ENCODE data around the gene SLC25A51.

The SLC25A51 gene

DNA sequence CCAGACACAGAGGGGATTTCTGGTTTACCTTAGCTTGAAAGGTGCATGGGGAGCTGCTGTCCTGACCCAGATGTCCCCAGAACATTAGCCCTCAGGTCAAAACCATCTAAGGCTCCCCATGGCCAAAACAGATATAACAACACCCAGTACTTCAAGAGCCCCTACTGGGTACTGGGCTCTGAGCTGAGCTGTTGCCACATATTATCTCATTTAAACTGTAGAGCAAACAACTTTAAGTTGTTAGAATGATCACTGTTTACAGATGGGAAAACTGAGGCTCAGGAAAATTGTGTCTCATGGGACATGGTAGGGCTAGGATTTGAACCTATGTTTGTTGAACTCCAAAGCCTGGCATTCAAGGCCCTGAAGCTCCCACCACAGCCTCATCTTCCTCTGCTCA is 20.6 kb upstream of the SLC25A51 start:
- H3K27ac ChIP-seq (ENCODE audit: low read depth, low read length, severe bottlenecking) = no peak overlapping the region
- no peak overlapping the region for H3K4me3 ChIP-seq (ENCODE audit: extremely low read depth, insufficient read depth, low read length, poor library complexity, severe bottlenecking)
- peaks cover 49% of the 10 kb centered on the region for H3K36me3 ChIP-seq (ENCODE audit: control insufficient read depth, insufficient read depth, low read length)
- H3K9me3 ChIP-seq (ENCODE audit: control insufficient read depth, low read length) = no peaks in the 10 kb centered on the region
- H3K4me1 ChIP-seq (ENCODE audit: control insufficient read depth, insufficient read depth, low read length, poor library complexity, severe bottlenecking) = peaks cover 50% of the 10 kb centered on the region

DNA sequence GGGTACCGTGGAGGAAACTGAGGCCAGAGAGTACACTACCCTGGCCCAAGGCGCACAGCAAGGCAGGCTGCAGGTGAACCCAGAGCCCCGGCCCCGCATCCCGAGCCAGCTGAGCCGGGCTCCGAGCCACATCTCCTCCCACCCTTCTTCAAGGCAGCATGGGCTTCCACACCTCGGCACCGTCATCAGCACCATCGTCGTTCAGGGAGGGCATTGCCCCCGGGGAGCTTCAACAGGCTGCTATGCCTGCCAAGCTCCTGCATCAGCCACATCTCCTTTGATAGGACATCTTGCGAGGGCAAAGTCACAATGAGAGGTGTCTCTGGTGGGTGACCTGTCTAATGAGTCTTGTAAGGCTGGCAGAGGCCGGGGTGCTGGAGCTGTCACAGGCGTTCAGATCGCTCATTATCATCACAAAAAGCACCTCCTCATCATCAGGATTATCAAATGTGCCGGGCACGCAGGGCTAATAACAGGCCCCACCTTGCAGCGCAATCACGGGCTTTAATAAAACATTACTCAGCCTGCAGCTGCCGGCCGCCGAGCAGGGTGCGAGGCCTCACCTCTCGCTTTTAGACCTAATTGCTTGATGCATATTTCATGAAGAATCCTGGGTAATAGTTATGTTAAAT is 20.0 kb upstream of the SLC25A51 start:
- H3K4me3 ChIP-seq (ENCODE audit: extremely low read depth, insufficient read depth, low read length, poor library complexity, severe bottlenecking) = no peak overlapping the region
- H3K9me3 ChIP-seq (ENCODE audit: control insufficient read depth, low read length) = no peaks in the 10 kb centered on the region
- H3K27ac ChIP-seq (ENCODE audit: low read depth, low read length, severe bottlenecking) = no peak overlapping the region
- peaks cover 47% of the 10 kb centered on the region for H3K36me3 ChIP-seq (ENCODE audit: control insufficient read depth, insufficient read depth, low read length)
- peaks cover 44% of the 10 kb centered on the region for H3K4me1 ChIP-seq (ENCODE audit: control insufficient read depth, insufficient read depth, low read length, poor library complexity, severe bottlenecking)
- WGBS, 2 experiments (ENCODE audit: insufficient coverage in 2 of 2) = 93 to 95% methylated on average over 19 to 22 of the region's 25 CpGs

DNA sequence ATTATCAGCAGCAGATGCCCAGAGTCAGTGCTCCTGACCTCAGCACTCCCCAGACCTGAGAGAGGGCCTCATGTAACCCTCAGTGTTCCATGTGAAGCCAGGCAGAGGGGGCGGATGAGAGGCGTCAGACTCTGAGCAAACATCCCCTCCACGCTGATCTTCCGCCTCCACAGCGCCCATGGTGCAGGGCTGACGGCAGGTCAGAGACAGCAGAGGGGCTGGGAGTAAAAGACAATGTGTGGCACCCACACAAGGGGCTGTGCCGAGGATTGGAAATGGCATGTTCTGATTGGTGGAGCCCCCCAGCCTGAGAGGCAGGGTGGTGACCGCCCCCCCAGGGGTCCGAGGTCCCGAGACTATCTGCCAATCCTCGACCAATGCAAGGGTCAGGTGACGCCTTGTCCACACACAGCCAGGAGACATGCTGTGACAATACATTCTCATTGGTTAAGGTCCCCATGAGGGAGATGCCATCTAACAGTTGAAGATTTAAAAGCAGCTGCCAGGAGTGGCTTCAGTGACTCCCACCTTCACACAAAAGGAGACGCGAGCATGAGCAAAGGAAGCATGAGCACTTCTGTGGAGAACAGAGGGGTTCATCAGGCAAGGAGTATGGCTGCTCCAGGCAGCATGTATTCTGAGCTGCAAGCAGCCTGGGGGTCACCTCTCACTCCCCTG is 19.3 kb upstream of the SLC25A51 start:
- Histone ChIP-seq H3K4me1 (ENCODE audit: control insufficient read depth, insufficient read depth, low read length, poor library complexity, severe bottlenecking) (peaks cover 41% of the 10 kb centered on the region), H3K36me3 (ENCODE audit: control insufficient read depth, insufficient read depth, low read length) (peaks cover 51% of the 10 kb centered on the region), H3K4me3 (ENCODE audit: extremely low read depth, insufficient read depth, low read length, poor library complexity, severe bottlenecking) (no peak overlapping the region), H3K9me3 (ENCODE audit: control insufficient read depth, low read length) (no peaks in the 10 kb centered on the region), H3K27ac (ENCODE audit: low read depth, low read length, severe bottlenecking) (no peak overlapping the region)
- WGBS, 2 experiments (ENCODE audit: insufficient coverage in 2 of 2) = 70 to 86% methylated on average over 10 to 11 of the region's 14 CpGs

DNA sequence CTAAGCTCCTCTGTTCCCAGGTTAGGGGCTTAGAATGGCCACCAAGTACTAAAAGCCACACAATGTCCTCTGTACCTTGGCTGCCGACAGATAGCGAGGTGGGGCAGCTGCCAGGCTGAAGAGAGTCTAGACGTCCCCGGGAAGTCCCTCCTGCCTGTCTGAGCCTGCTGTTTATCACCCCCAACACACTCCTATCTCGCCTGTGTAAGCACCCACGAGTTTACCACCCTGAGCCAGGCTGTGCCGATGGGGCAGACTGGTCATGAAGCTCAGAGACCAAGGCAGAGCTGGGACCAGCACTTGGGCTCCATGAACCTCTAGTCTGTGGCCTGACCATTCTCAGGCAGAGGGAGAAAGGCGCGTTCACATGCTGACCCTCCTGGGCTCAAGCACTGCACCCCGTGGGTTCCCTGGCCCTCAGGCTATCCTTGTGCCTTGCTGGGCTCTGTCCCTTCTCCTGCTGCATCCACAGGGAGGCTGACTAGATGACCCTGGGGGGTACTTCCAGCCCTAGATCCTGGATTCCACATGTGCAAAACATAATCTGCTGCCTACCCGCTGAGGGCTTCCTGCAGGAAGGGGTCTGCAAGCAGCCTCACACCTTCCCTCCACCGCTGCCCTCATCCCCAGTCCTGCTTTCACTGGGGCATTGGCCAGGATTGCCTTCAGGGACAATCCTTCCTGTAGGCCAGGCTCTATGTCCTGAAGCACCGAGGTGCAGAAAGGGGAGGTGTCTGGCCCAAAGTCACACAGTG is 18.6 kb upstream of the SLC25A51 start:
- Histone ChIP-seq H3K36me3 (ENCODE audit: control insufficient read depth, insufficient read depth, low read length) (peaks cover 53% of the 10 kb centered on the region), H3K4me3 (ENCODE audit: extremely low read depth, insufficient read depth, low read length, poor library complexity, severe bottlenecking) (no peak overlapping the region), H3K27ac (ENCODE audit: low read depth, low read length, severe bottlenecking) (no peak overlapping the region), H3K4me1 (ENCODE audit: control insufficient read depth, insufficient read depth, low read length, poor library complexity, severe bottlenecking) (peaks cover 34% of the 10 kb centered on the region), H3K9me3 (ENCODE audit: control insufficient read depth, low read length) (no peaks in the 10 kb centered on the region)
- 80 to 83% methylated on average over 13 of the region's 13 CpGs for WGBS, 2 experiments (ENCODE audit: insufficient coverage in 2 of 2)

DNA sequence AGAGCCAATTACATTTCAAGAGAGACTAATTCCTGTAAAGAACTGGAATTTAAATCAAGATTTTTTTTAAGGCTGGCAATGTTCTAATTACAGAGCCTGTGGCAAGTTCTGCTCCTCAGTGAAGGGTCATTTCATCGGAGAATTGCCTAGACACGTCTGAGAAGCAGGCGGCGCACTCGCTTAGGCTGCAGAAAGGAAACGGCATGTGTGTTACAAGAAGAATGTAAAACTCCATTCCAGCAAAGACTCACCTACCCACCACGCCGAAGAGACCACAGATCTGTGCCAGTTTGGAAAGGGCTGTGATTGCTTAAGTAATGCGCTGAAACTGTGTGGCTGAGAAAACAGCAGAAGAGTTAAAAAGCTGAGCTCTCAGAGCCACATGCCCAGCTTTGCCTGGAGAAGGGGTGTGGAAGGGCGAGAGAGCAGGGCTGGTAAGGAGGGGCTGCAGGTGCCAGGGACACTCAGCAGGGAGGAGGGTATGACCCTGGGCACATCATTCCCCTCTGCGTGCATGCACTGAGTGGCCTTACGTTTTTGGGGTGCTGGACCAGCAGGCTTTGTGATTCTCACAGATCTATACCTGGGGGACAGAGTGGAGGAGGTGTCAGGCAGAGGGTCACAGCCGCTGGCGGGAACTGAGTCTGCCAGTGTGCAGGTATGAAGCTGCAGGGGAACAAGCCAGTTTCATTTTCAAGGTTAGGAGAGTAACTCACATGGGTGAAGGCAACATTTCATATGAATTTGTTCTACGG is 17.8 kb upstream of the SLC25A51 start:
- Histone ChIP-seq H3K4me1 (ENCODE audit: control insufficient read depth, insufficient read depth, low read length, poor library complexity, severe bottlenecking) (peaks cover 26% of the 10 kb centered on the region), H3K9me3 (ENCODE audit: control insufficient read depth, low read length) (no peaks in the 10 kb centered on the region), H3K36me3 (ENCODE audit: control insufficient read depth, insufficient read depth, low read length) (peaks cover 50% of the 10 kb centered on the region), H3K4me3 (ENCODE audit: extremely low read depth, insufficient read depth, low read length, poor library complexity, severe bottlenecking) (no peak overlapping the region), H3K27ac (ENCODE audit: low read depth, low read length, severe bottlenecking) (no peak overlapping the region)
- 89 to 97% methylated on average over 11 to 12 of the region's 15 CpGs for WGBS, 2 experiments (ENCODE audit: insufficient coverage in 2 of 2)

DNA sequence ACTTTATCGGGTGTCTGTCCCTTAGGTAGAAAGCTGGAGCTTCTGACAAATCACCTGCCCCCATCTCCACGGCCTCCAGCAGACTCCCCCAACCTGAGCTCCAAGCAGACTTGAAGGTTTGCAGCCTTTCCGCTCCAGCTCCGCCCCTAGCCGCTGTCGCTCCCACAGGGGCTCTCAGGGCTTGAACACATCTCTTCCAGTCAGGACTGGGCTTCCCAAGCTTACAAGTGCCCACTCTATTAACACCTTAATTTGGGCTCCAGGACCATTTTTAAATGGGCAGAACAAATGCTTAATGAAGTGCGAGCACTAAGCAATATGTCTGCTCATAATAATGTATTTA is 17.2 kb upstream of the SLC25A51 start:
- no peak overlapping the region for H3K27ac ChIP-seq (ENCODE audit: low read depth, low read length, severe bottlenecking)
- peaks cover 56% of the 10 kb centered on the region for H3K36me3 ChIP-seq (ENCODE audit: control insufficient read depth, insufficient read depth, low read length)
- WGBS, 2 experiments (ENCODE audit: insufficient coverage in 2 of 2) = 85 to 88% methylated on average over 6 to 7 of the region's 7 CpGs
- H3K4me1 ChIP-seq (ENCODE audit: control insufficient read depth, insufficient read depth, low read length, poor library complexity, severe bottlenecking) = peaks cover 20% of the 10 kb centered on the region
- H3K4me3 ChIP-seq (ENCODE audit: extremely low read depth, insufficient read depth, low read length, poor library complexity, severe bottlenecking) = no peak overlapping the region
- H3K9me3 ChIP-seq (ENCODE audit: control insufficient read depth, low read length) = no peaks in the 10 kb centered on the region

DNA sequence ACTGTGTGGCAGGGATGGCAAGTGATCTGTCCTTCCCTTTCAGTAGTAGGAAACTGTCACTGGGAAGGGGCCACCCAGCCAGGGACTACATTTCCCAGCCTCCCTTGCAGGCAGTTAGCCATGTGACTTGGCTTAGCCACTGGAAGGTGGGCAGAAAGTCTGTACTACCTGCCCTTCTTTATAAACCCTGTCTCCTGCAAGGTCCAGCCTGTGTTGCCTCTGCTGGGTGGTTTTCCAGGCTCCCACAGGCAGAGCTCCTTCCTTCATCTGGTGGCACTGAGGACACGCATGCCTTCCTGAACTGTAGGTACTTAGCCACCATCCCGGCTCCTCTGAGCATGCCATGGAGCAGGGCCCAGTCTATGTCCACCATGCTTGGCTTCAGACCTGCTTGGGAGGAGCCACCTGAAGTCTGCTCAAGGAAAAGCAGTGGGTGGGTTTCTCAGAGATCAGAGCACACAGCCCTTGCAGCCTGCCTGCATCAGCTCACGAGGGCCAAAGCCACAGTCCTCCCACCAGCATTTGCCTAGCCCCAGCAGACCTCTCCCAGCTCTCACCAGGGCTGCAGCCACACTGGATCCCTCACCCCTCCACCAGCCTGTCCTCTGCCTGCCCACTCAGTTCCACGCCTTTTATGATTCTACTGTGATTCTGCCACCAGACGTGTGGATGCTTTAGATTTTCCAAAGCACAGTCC is 16.7 kb upstream of the SLC25A51 start:
- 90 to 93% methylated on average over 4 to 5 of the region's 5 CpGs for WGBS, 2 experiments (ENCODE audit: insufficient coverage in 2 of 2)
- H3K4me1 ChIP-seq (ENCODE audit: control insufficient read depth, insufficient read depth, low read length, poor library complexity, severe bottlenecking) = peaks cover 16% of the 10 kb centered on the region

DNA sequence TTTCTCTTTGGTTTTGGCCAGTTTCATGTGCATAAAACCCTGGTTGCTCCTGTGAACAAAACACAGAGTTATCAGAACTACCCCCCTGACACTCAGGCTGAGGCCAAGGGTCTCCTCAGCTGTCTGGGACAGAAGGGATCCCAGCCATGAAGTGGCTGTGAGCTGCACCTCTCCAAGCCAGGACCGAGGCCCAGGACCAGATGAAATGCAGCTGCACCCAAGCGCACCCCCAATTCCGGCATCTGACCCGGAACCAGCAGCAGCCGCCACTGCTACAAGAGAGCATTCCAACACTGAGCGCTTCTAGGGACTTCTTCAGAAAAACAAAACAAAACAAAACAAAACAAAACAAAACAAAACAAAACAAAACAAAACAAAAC is 16.0 kb upstream of the SLC25A51 start:
- no peaks in the 10 kb centered on the region for H3K9me3 ChIP-seq (ENCODE audit: control insufficient read depth, low read length)
- H3K36me3 ChIP-seq (ENCODE audit: control insufficient read depth, insufficient read depth, low read length) = peaks cover 59% of the 10 kb centered on the region
- H3K4me3 ChIP-seq (ENCODE audit: extremely low read depth, insufficient read depth, low read length, poor library complexity, severe bottlenecking) = no peak overlapping the region
- no peak overlapping the region for H3K27ac ChIP-seq (ENCODE audit: low read depth, low read length, severe bottlenecking)
- WGBS, 2 experiments (ENCODE audit: insufficient coverage in 2 of 2) = 85 to 92% methylated on average over 6 of the region's 6 CpGs
- peaks cover 16% of the 10 kb centered on the region for H3K4me1 ChIP-seq (ENCODE audit: control insufficient read depth, insufficient read depth, low read length, poor library complexity, severe bottlenecking)

More for the DNA sequence above, 16.7 kb upstream of the SLC25A51 start:
- H3K27ac ChIP-seq (ENCODE audit: low read depth, low read length, severe bottlenecking) = no peak overlapping the region
- H3K4me3 ChIP-seq (ENCODE audit: extremely low read depth, insufficient read depth, low read length, poor library complexity, severe bottlenecking) = no peak overlapping the region
- H3K36me3 ChIP-seq (ENCODE audit: control insufficient read depth, insufficient read depth, low read length) = peaks cover 59% of the 10 kb centered on the region
- H3K9me3 ChIP-seq (ENCODE audit: control insufficient read depth, low read length) = no peaks in the 10 kb centered on the region

DNA sequence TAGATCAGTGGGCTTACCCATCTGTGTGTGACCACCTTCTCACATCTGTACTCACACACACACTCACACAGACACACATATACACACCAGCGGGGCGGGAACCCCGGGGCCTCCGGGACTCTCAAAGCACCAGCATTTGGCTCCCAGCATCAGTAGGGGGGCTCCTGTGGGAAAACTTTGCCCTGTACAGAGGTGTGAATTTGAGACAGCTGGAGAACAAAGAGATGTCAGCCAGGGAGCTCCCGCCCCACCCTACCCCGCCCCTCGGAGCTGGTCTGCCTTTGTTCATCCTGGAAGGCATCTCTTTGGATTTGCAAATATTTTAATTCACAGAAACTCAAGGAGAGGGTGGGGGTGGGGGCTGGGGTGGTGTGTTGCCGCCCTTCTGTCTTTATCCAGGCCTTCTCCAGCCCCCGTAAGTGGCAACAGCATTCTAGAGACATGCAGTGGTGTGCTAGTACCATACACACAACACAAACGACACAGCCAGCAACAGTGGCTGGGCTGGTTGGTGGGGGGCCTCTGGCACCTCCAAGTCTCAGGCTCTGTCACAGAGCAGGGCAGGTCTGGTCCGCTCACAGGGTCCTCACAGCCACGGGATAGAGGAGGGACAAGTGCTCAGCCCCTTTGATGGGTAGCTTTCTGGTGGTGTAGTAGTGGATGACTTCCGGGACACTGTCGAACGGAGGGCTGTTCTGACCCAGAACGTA is 15.5 kb upstream of the SLC25A51 start:
- 59 to 68% methylated on average over 6 to 9 of the region's 16 CpGs for WGBS, 2 experiments (ENCODE audit: insufficient coverage in 2 of 2)
- H3K4me3 ChIP-seq (ENCODE audit: extremely low read depth, insufficient read depth, low read length, poor library complexity, severe bottlenecking) = no peak overlapping the region
- peaks cover 17% of the 10 kb centered on the region for H3K4me1 ChIP-seq (ENCODE audit: control insufficient read depth, insufficient read depth, low read length, poor library complexity, severe bottlenecking)
- no peaks in the 10 kb centered on the region for H3K9me3 ChIP-seq (ENCODE audit: control insufficient read depth, low read length)
- H3K27ac ChIP-seq (ENCODE audit: low read depth, low read length, severe bottlenecking) = no peak overlapping the region
- H3K36me3 ChIP-seq (ENCODE audit: control insufficient read depth, insufficient read depth, low read length) = peaks cover 59% of the 10 kb centered on the region

Data from mesodermal cell (in vitro differentiated cells).